Measurements from ENCODE around the gene CGREF1. TPM values are rescaled to one million over a fixed set of nuclear protein-coding genes. Genes with fewer than 3 reads are reported as not detected.

CGREF1 gene
- total RNA-seq: 1 to 10 TPM; 4.7 to 7.0 TPM

GRCh38 chr2:27118525-27119329 lies at the start of gene CGREF1:
CGREF1 (minus strand) TSS chr2:27119128; CDS start chr2:27104366, 14,762 bp downstream.
- ChIA-PET POLR2A (interaction anchor here (0.6 to 0.7 kb wide), 2 partner anchors 161 to 295 kb away, joined by 3 to 5 read pairs; no protein-coding TSS in a partner anchor), CTCF (interaction anchor here (0.6 to 1.3 kb wide), 2 partner anchors 15 to 146 kb away, joined by 3 to 5 read pairs; partner anchors contain the start of gene PREB)

GRCh38 chr2:27164960-27165763 lies 46.2 kb upstream of the CGREF1 start:
- CTCF ChIA-PET: interaction anchor here (0.6 kb wide), 1 partner anchor 87 kb away, joined by 4 read pairs; no protein-coding TSS in a partner anchor
- POLR2A ChIA-PET: no interaction called here

GRCh38 chr2:27162151-27163121 lies 43.5 kb upstream of the CGREF1 start:
- POLR2A ChIA-PET: interaction anchor here (0.5 to 0.6 kb wide), 2 partner anchors 35 to 204 kb away, joined by 3 to 4 read pairs; no protein-coding TSS in a partner anchor

GRCh38 chr2:27160191-27160590 lies 41.3 kb upstream of the CGREF1 start:
- POLR2A ChIA-PET: interaction anchor here (0.6 kb wide), 1 partner anchor 51 kb away, joined by 4 read pairs; no protein-coding TSS in a partner anchor
- CTCF ChIA-PET: interaction anchor here (0.6 to 1.7 kb wide), 3 partner anchors 9 to 1251 kb away, joined by 3 read pairs; no protein-coding TSS in a partner anchor

More at GRCh38 chr2:27162151-27163121, 43.5 kb upstream of the CGREF1 start:
- CTCF ChIA-PET: no interaction called here

- ChIA-PET POLR2A (interaction anchor here (0.5 kb wide), 1 partner anchor 62 kb away, joined by 3 read pairs; no protein-coding TSS in a partner anchor), CTCF (interaction anchor here (1.3 to 1.7 kb wide), 2 partner anchors 10 to 74 kb away, joined by 3 read pairs; no protein-coding TSS in a partner anchor)
Observed at GRCh38 chr2:27159271-27159670, 40.3 kb upstream of the CGREF1 start.

GRCh38 chr2:27158468-27158867 lies 39.5 kb upstream of the CGREF1 start:
- POLR2A ChIA-PET: no interaction called here
- CTCF ChIA-PET: interaction anchor here (1.1 to 1.7 kb wide), 3 partner anchors 11 to 122 kb away, joined by 3 read pairs; no protein-coding TSS in a partner anchor

GRCh38 chr2:27155069-27155520 lies 36.2 kb upstream of the CGREF1 start:
- CTCF ChIA-PET: interaction anchor here (1.0 kb wide), 1 partner anchor 10 kb away, joined by 5 read pairs; no protein-coding TSS in a partner anchor

GRCh38 chr2:27154488-27154887 lies 35.6 kb upstream of the CGREF1 start:
- ChIA-PET POLR2A (no interaction called here), CTCF (interaction anchor here (1.0 kb wide), 1 partner anchor 9 kb away, joined by 5 read pairs; no protein-coding TSS in a partner anchor)

More at GRCh38 chr2:27155069-27155520, 36.2 kb upstream of the CGREF1 start:
- POLR2A ChIA-PET: no interaction called here

GRCh38 chr2:27152796-27153464 lies 34.0 kb upstream of the CGREF1 start:
- CTCF ChIA-PET: interaction anchor here (1.0 kb wide), 1 partner anchor 548 kb away, joined by 3 read pairs; no protein-coding TSS in a partner anchor
- POLR2A ChIA-PET: no interaction called here

GRCh38 chr2:27152102-27152795 lies 33.3 kb upstream of the CGREF1 start:
- POLR2A ChIA-PET: no interaction called here
- CTCF ChIA-PET: interaction anchor here (1.0 to 1.5 kb wide), 2 partner anchors 19 to 547 kb away, joined by 3 to 5 read pairs; no protein-coding TSS in a partner anchor

GRCh38 chr2:27150639-27151230 lies 31.8 kb upstream of the CGREF1 start:
- ChIA-PET CTCF (interaction anchor here (1.3 kb wide), 1 partner anchor 24 kb away, joined by 3 read pairs; no protein-coding TSS in a partner anchor), POLR2A (no interaction called here)

GRCh38 chr2:27149570-27150405 lies 30.9 kb upstream of the CGREF1 start:
- ChIA-PET POLR2A (no interaction called here), CTCF (interaction anchor here (1.3 kb wide), 1 partner anchor 23 kb away, joined by 3 read pairs; no protein-coding TSS in a partner anchor)

- ChIA-PET CTCF (interaction anchor here (1.0 kb wide), 1 partner anchor 154 kb away, joined by 3 read pairs; no protein-coding TSS in a partner anchor), POLR2A (no interaction called here)
Observed at GRCh38 chr2:27148801-27149439, 30.0 kb upstream of the CGREF1 start, which contains the start of gene TCF23. TCF23 (plus strand) TSS chr2:27149004; CDS start chr2:27149134, 130 bp downstream.

GRCh38 chr2:27147935-27148334 lies 29.0 kb upstream of the CGREF1 start:
- CTCF ChIA-PET: interaction anchor here (1.0 kb wide), 1 partner anchor 155 kb away, joined by 3 read pairs; no protein-coding TSS in a partner anchor
- POLR2A ChIA-PET: no interaction called here

GRCh38 chr2:27145682-27146081 lies 26.8 kb upstream of the CGREF1 start:
- POLR2A ChIA-PET: no interaction called here
- CTCF ChIA-PET: interaction anchor here (0.7 kb wide), 1 partner anchor 9 kb away, joined by 5 read pairs; no protein-coding TSS in a partner anchor
